GM12864 (cell line): ENCODE data around the gene BPI.

Experiments
- DNase-seq: peaks from one replicate; pipeline ENCODE4 v3.0.0-alpha.2; 2011; ENCODE audit warnings: low read depth
- H3K4me3 ChIP-seq: 2 replicates; pipeline ENCODE4 v1.5.1; 2011; ENCODE audit warnings: mild to moderate bottlenecking, low read depth, low read length, control low read depth
- TF ChIP-seq, protein P1 (sequence below): IDR thresholded peaks from 2 replicates; pipeline ENCODE4 v1.5.1; 2011; ENCODE audit warnings: low read depth, mild to moderate bottlenecking, moderate library complexity, low read length, control low read depth, inconsistent platforms; ENCODE audit errors: missing control alignments

The BPI gene

DNA sequence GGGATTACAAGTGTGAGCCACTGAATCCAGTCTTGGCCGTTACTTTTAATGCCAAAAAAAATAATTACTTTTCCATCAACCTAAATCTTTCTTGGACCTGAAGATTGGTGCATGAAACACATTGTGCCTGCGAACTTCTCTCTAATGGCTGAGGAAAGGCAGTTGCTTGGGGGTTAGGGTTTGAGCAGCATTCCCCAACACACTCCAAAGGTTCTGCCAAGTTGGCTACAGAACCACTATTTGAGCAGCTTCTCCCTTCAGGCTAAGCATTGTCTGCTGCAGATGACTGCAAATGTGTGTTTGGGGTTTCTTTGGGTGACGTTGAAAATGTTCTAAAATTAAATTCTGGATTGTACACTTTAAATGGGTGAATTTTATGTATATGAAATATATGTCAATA lies 36.0 kb downstream of the BPI start:
- TF ChIP-seq, protein P1, sequence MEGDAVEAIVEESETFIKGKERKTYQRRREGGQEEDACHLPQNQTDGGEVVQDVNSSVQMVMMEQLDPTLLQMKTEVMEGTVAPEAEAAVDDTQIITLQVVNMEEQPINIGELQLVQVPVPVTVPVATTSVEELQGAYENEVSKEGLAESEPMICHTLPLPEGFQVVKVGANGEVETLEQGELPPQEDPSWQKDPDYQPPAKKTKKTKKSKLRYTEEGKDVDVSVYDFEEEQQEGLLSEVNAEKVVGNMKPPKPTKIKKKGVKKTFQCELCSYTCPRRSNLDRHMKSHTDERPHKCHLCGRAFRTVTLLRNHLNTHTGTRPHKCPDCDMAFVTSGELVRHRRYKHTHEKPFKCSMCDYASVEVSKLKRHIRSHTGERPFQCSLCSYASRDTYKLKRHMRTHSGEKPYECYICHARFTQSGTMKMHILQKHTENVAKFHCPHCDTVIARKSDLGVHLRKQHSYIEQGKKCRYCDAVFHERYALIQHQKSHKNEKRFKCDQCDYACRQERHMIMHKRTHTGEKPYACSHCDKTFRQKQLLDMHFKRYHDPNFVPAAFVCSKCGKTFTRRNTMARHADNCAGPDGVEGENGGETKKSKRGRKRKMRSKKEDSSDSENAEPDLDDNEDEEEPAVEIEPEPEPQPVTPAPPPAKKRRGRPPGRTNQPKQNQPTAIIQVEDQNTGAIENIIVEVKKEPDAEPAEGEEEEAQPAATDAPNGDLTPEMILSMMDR = no peak
- DNase-seq = no peak
- H3K4me3 ChIP-seq = no peak overlapping the region

DNA sequence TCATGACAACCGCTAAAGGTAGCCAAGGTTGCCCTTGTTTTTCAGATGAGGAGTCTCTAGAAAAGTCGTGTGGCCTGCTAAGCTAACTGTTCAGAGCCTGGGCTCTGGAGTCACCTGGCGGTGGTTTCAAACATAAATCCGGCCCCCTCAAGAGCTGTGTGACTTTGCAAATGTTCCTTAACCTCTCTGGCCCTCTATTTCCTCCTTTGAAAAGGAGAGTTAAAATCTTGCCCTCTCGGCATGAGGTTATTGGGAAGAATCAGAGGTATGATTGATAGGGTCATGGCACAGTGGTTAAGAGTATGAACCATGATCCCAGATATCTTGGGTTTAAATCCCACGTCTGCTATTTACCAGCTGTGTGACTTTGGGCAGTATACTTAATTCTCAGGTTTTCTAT lies 36.7 kb downstream of the BPI start:
- H3K4me3 ChIP-seq = no peak overlapping the region
- DNase-seq = no peak
- TF ChIP-seq, protein P1 = no peak

DNA sequence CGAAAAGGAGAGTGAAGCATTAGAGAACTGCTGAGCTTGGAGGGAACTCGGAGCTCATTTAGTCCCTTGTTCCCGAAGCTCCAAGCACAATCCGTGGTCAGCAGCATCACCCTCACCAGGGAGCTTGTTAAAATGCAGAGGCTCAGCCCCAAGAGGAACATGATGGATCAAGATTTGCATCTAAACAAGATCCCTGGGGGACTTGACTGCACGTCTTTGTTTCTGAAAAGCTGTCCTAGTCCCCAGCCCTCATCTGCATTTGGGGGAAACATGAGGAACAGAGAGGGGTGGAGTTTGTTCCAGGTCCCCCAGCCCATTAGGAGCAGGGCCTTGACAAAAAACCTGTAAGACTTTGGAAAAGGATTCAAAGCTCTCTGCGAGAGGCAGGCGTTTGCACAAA lies 38.3 kb downstream of the BPI start:
- no peak overlapping the region for H3K4me3 ChIP-seq
- TF ChIP-seq, protein P1 = no peak
- no peak for DNase-seq

DNA sequence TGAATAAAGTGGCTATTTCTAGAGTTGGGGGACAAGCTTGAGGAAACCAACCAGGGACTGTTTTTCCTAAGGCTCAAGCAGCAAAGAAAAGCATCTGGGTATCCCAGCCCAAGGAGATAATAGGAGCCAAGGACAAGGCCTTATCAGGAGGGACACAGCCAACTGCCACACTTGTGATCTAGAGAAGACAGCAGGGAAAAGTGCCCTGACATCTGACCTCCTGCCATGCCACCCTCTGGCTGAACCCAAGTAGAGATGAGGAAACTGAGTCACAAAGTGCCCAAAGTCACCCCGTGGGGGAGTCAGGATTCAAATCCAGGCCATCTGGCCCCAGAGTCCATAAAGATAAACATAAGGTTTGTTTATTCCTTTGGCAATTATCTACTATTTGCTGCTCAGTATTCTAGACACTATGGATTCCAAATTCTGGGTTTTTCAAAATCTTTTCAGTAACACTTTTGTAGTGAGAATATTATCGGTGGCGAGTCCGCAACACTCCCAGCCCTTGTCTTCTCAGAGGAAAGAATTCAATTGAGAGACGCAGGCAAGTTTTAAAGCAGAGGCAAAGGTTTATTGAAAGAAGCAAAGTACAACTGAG lies 38.9 kb downstream of the BPI start:
- DNase-seq = no peak
- TF ChIP-seq, protein P1 = no peak
- H3K4me3 ChIP-seq = no peak overlapping the region

DNA sequence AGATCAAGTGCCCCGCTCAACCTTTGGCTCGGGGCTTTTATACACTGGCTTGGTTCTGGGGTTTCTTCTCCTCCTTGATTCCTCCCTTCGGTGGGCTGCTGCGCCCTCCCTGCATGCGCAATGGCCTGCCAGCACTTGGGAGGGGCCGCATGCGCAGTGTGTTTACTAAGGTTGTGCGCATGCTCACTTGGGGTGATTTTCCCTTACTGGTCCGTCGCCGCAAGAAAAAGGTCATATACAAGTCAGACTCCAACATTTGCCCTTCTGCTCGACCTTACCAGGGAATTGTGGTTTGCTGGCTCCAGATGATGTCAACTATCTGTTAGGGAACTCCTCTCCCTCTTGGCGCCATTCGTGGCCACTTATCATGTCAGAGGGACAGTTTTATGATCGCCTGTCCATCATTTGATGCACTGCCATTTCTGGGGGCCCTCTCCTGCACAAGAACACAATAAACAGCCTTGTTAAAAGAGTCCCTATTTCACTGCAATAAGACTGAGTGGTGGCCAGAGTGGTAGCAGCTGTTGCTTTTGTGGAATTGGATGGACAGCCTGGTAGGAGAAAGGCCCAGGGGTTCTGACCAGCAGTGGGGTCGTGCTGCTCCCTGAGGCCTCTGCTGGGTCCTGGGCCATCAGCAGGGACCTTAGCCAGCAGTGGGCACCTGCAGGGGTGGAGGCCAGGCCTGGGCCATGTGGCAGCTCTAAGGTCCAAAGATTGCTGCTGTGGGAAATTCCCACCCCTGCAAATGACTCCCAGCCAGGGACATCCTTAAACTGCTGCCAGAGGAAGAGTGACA lies 39.6 kb downstream of the BPI start:
- DNase-seq = no peak
- TF ChIP-seq, protein P1 = no peak
- H3K4me3 ChIP-seq = no peak overlapping the region

DNA sequence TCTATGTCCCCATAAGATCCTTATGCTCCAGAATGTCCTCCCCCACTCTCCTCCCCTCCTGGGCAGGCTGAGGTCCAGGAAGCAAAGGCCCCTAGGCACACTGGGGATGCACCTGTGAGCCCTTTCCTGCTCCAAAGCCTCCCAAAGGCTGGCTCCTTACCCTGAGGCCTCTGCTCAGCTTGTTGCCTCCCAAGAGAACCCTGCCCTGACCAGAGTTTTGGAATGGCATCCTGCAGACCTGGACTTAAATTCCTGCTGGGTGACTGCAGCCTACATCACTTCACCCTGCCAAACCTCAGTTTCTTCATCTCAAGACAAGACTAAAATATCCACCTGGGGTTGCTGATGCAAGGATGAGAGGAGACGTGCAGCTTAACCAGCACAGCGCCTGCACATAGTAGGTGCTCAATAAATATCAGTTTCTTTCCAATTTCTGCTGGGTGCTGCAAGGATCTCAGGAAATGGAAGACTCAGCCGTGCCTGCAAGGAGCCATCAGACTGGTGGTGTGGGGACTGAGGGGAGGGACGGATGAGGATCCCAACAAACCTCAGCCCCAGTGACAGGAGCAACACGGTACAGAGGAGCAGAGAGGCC lies 40.2 kb downstream of the BPI start:
- no peak for DNase-seq
- H3K4me3 ChIP-seq = no peak overlapping the region
- TF ChIP-seq, protein P1 = no peak
